Parathyroid adenoma (tissue), 2 donors: ENCODE measurements around the gene GHDC.

ENCODE experiments used
- H2AFZ ChIP-seq: fragments of 300-600 bp; sonication (generic); one replicate; pipeline ENCODE4 v1.7.0; 2017; ENCODE audit warnings: antibody characterized with exemption, mild to moderate bottlenecking
- H3K27ac ChIP-seq: fragments of 300-600 bp; sonication (generic); one replicate; pipeline ENCODE4 v1.7.0; 2017
- H3K27me3 ChIP-seq: fragments of 300-600 bp; sonication (generic); one replicate; pipeline ENCODE4 v1.7.0; 2017; ENCODE audit warnings: low read length; ENCODE audit not compliant: control insufficient read depth, insufficient read depth
- H3K36me3 ChIP-seq: fragments of 300-600 bp; sonication (generic); one replicate; pipeline ENCODE4 v1.7.0; 2017; ENCODE audit warnings: low read length; ENCODE audit not compliant: control insufficient read depth, insufficient read depth
- H3K4me1 ChIP-seq: fragments of 300-600 bp; sonication (generic); one replicate; pipeline ENCODE4 v1.7.0; 2017; ENCODE audit warnings: control low read depth
- H3K4me2 ChIP-seq: fragments of 300-600 bp; sonication (generic); one replicate; pipeline ENCODE4 v1.7.0; 2017; ENCODE audit warnings: low read length
- H3K4me3 ChIP-seq: fragments of 300-600 bp; sonication (generic); one replicate; pipeline ENCODE4 v1.7.0; 2017; ENCODE audit warnings: low read depth, low read length
- H3K79me2 ChIP-seq: fragments of 300-600 bp; sonication (generic); one replicate; pipeline ENCODE4 v1.7.0; 2017; ENCODE audit warnings: control low read depth
- H3K9ac ChIP-seq: fragments of 300-600 bp; sonication (generic); one replicate; pipeline ENCODE4 v1.7.0; 2017; ENCODE audit warnings: mild to moderate bottlenecking
- H3K9me3 ChIP-seq: fragments of 300-600 bp; sonication (generic); one replicate; pipeline ENCODE4 v1.7.0; 2017; ENCODE audit warnings: low read length; ENCODE audit not compliant: control insufficient read depth
- TF ChIP-seq, protein P1 (sequence below): fragments of 300-600 bp; sonication (generic); IDR thresholded peaks from one replicate; pipeline ENCODE4 v1.7.0; 2017; ENCODE audit warnings: antibody characterized with exemption, mild to moderate bottlenecking
- donor health status: primary hyperparathyroidism.

Gene GHDC

DNA sequence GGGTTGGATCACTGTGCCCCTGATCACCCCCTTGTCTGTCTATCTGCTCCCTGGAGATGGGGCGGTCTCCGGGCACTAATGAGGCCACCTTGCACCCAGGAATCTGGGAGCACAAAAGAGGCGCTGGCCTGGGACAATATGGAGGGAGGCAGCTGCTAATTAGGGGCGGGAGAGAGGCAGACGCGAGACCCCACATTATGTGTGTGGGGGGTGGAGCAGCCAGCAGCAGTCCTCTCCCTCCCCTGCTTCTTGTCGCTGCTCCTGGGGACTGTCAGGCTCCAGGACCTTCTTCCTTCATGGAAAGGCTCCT, 8.7 kb downstream of the GHDC start:
- H3K4me3 ChIP-seq: no peak overlapping the region
- H3K79me2 ChIP-seq: no peaks in the 10 kb centered on the region
- H3K9ac ChIP-seq: no peak overlapping the region
- no peak overlapping the region for H3K27ac ChIP-seq
- H2AFZ ChIP-seq: no peak overlapping the region
- TF ChIP-seq, protein P1, sequence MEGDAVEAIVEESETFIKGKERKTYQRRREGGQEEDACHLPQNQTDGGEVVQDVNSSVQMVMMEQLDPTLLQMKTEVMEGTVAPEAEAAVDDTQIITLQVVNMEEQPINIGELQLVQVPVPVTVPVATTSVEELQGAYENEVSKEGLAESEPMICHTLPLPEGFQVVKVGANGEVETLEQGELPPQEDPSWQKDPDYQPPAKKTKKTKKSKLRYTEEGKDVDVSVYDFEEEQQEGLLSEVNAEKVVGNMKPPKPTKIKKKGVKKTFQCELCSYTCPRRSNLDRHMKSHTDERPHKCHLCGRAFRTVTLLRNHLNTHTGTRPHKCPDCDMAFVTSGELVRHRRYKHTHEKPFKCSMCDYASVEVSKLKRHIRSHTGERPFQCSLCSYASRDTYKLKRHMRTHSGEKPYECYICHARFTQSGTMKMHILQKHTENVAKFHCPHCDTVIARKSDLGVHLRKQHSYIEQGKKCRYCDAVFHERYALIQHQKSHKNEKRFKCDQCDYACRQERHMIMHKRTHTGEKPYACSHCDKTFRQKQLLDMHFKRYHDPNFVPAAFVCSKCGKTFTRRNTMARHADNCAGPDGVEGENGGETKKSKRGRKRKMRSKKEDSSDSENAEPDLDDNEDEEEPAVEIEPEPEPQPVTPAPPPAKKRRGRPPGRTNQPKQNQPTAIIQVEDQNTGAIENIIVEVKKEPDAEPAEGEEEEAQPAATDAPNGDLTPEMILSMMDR: no peak
- H3K4me1 ChIP-seq: peaks cover 21% of the 10 kb centered on the region
- H3K9me3 ChIP-seq: no peaks in the 10 kb centered on the region
- H3K27me3 ChIP-seq: peaks cover 6% of the 10 kb centered on the region
- no peaks in the 10 kb centered on the region for H3K36me3 ChIP-seq
- H3K4me2 ChIP-seq: no peak overlapping the region

- Histone ChIP-seq H3K27me3 (peaks cover 6% of the 10 kb centered on the region), H3K79me2 (no peaks in the 10 kb centered on the region), H3K4me3 (no peak within 1 kb of the TSS), H3K27ac (no peak within 1 kb of the TSS), H3K4me2 (peak within 1 kb of the TSS; percentile 72), H3K36me3 (no peaks in the 10 kb centered on the region), H2AFZ (peak within 1 kb of the TSS; percentile 99), H3K9me3 (no peaks in the 10 kb centered on the region), H3K9ac (no peak within 1 kb of the TSS), H3K4me1 (peaks cover 24% of the 10 kb centered on the region)
- TF ChIP-seq, protein P1: no peak
These were observed 9.3 kb downstream of the GHDC start, which contains the start of gene HCRT for GRCh38 chr17:42184713-42185620. Gene HCRT, minus strand, starts transcription at chr17:42185452. Its CDS starts 87 bp downstream, at chr17:42185365.

- H3K4me1 ChIP-seq: peaks cover 24% of the 10 kb centered on the region
- peak overlapping the region; percentile 53 for H3K27ac ChIP-seq
- H2AFZ ChIP-seq: peak overlapping the region; percentile 99
- H3K27me3 ChIP-seq: peaks cover 6% of the 10 kb centered on the region
- H3K36me3 ChIP-seq: no peaks in the 10 kb centered on the region
- TF ChIP-seq, protein P1: peak; percentile 76
- peak overlapping the region; percentile 64 for H3K4me3 ChIP-seq
- H3K9me3 ChIP-seq: no peaks in the 10 kb centered on the region
- peak overlapping the region; percentile 72 for H3K4me2 ChIP-seq
- no peaks in the 10 kb centered on the region for H3K79me2 ChIP-seq
- H3K9ac ChIP-seq: peak overlapping the region; percentile 41
These were observed 10.3 kb downstream of the GHDC start for GRCh38 chr17:42183741-42184711.

- Histone ChIP-seq H3K4me1 (peaks cover 24% of the 10 kb centered on the region), H3K36me3 (no peaks in the 10 kb centered on the region), H3K4me2 (no peak overlapping the region), H3K27me3 (peaks cover 6% of the 10 kb centered on the region), H3K9ac (no peak overlapping the region), H3K9me3 (no peaks in the 10 kb centered on the region), H2AFZ (peak overlapping the region; percentile 99), H3K4me3 (peak overlapping the region; percentile 64), H3K79me2 (no peaks in the 10 kb centered on the region), H3K27ac (no peak overlapping the region)
- TF ChIP-seq, protein P1: no peak
These were observed 11.2 kb downstream of the GHDC start for GRCh38 chr17:42182927-42183734.
